AG20443 (cell line): ENCODE data around the gene GALNT5.
"Not testable (repeated sequence)": the region's sequence is repeated elsewhere in the genome, so short reads cannot be mapped to it uniquely, and the experiment has no call there.

Source experiments
- DNase-seq: peaks from one replicate; pipeline ENCODE4 v3.0.0; 2012; ENCODE audit warnings: low spot score, mixed read lengths

The GALNT5 gene

DNA sequence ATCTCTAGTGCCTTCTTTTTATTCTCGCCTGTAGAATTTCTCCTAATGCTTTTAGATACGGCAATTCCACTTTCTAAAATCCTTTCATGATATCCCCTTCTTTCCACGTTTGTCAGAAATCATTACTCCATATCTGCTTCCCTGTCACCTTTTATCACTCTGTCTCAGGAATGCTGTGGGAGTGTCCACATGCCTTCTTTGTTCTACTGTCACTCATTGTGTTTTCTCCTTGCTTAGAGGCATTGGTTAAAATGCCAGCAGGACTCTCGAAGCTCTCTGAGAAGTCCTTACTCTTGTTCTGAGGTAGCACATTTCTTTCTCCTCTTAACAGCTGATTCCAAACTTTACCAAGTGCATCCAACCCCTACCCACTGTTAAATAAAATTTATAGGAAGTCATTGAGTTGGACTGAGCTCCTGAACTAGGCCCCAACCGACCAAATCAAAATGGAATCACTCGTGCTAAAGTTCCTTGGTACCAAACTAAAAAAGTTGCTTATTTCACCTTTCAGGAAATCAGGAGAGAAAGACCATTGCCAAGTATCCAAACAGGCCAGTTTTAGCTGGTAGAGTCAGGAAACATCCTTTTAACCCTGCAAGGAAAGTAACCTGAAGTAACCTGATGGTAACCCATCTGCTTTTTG lies 10.6 kb upstream of the GALNT5 start:
- DNase-seq = peak; percentile 29

DNA sequence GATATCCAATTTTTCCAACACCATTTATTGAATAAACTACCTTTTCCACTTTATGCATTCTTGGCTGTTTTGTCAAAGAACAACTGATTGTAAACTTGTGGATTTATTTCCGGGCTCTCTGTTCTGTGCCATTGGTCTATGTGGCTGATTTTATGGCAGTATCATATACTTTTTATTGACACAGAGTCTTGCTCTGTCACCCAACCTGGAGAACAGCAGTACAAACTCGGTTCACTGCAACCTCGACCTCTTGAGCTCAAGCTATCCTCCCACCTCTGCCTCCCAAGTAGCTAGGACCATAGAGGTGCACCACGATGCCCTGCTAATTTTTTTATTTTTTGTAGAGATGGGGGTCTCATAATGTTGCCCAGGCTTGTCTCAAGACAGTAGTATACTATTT lies 6.7 kb upstream of the GALNT5 start:
- no peak for DNase-seq

DNA sequence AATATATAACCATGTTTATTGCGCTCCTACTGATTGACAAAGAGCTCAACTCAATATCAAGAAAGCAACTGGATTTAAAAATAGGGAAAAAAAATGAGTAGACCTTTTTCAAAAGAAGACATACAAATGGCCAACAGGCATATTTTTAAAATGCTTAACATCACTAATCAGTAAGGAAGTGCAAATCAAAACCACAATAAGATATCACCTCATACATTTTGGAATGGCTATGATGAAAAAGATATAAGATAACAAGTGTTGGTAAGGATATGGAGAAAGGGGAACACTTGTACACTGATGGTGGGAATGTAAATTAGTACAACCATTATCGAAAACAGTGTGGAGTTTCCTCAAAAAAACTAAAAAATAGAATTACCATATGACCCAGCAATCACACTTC lies 5.6 kb upstream of the GALNT5 start:
- no peak for DNase-seq

DNA sequence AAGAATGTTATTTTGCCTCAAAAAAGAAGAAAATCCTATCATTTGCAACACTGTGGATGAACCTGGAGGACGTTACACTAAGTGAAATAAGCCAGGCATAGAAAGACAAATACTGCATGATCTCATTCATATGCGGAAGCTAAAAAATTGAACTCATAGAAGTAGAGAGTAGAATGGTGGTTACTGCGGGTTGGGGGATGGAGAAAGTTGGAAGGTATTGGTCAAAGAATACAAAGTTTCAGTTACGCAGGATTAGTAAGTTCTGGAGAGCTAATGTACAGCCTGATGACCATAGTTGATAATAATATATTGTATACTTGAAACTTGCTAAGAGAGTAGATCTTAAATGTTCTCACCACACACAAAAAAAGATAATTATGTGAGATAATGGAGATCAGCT lies 5.0 kb upstream of the GALNT5 start:
- no peak for DNase-seq

DNA sequence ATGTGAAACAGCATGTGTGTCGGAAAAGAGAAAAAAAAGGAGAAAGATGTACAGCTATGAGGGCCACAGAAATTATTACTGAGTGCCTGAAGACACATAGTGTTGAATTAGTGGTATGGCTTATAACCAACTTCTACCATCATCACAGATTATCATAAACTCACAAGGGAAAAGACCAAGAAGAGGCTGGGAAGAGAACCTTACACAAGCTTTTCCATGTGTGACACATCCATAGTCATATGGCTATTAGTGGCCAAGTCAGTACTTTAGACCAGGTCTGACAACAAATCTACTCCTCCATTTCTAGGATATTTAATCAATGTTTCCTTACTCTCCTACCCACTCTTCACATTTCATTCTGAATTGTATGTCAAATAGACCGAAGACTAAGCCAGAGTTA lies 3.5 kb upstream of the GALNT5 start:
- peak; percentile 25 for DNase-seq

DNA sequence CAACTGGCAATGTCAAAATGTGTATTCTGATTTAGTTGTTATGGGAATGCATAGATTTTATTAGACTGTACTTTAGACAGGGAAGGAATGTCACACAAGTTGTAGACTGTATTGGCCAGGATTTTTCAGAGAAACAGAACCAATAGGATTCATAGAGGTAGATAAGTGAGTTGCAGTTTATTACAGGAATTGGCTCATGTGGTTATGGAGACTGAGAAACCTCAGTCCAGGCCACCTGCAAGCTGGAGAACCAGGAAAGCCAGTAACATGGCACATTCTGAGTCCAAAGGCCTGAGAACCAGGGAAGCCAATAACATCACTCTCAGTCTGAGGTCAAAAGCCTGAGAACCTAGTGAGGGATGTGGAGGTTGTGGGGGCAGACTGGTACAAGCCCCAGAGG lies 1.8 kb upstream of the GALNT5 start:
- no peak for DNase-seq

DNA sequence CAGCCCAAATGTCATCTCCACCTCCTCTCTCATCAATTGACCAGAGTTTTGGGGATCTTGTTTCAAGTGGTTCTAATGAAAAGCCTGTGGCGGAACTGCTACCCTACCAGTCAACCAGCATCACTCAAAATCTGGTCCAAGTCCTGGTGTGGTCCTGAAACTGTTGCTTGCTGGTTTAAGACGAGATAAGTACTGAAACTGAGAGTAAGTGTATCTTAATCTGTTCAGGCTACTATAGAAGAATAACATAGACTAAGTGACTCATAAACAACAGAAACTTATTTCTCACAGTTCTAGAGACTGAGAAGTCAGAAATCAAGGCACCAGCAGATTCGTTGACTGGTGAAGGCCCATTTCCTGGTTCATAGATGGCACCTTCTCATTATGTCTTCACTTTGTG lies 879 bp upstream of the GALNT5 start:
- no peak for DNase-seq

DNA sequence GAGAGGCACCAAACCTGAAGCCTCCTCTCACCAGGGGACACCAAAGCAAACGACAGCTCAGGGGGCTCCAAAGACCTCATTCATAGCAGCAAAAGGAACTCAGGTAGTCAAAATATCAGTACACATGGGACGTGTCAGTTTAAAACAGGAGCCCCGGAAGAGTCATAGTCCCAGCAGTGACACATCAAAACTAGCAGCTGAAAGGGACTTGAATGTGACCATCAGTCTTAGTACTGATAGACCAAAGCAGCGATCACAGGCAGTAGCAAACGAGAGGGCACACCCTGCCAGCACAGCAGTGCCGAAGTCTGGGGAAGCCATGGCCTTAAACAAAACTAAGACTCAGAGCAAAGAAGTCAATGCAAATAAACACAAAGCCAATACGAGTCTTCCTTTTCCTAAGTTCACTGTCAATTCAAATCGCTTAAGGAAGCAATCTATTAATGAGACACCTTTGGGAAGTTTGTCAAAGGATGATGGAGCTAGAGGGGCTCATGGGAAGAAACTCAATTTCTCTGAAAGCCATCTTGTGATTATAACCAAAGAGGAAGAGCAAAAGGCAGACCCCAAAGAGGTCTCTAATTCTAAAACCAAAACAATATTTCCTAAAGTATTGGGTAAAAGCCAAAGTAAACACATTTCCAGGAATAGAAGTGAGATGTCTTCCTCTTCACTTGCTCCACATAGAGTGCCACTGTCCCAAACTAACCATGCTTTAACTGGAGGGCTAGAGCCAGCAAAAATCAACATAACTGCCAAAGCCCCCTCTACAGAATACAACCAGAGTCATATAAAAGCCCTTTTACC lies 1.2 kb downstream of the GALNT5 start:
- DNase-seq = no peak

DNA sequence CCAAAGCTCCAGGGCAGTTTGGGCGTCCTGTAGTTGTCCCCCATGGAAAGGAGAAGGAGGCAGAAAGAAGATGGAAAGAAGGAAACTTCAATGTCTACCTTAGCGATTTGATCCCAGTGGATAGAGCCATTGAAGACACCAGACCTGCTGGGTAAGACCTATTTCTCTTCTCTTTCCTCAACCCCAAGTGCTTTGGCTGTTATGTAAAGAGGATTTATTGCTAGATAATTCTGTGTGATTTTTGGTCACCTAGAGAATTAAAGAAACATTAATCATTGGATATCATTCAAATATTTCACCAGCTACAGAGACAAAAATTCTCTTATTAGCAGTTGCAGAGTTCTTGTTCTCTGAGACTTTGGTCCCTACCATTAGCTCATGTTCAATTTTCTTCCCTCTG lies 1.9 kb downstream of the GALNT5 start:
- no peak for DNase-seq

DNA sequence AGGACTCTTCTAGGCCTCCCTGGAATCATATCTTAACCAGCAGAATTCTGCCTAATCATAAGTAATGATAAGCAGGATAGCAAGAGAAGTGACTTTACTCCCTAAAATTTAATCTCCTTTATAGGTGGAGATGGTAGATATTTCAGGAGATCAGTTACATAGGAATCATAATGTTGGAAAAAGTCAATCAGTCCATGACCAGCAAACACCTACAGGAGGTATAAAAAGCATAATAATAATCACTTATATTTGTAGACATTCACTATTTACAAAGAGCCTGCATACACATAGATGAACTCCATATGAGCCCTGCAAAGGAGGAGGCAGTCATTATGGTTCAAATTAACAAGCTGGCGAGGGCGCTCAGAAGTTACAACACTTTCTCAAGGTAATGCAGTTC lies 2.5 kb downstream of the GALNT5 start:
- no peak for DNase-seq

DNA sequence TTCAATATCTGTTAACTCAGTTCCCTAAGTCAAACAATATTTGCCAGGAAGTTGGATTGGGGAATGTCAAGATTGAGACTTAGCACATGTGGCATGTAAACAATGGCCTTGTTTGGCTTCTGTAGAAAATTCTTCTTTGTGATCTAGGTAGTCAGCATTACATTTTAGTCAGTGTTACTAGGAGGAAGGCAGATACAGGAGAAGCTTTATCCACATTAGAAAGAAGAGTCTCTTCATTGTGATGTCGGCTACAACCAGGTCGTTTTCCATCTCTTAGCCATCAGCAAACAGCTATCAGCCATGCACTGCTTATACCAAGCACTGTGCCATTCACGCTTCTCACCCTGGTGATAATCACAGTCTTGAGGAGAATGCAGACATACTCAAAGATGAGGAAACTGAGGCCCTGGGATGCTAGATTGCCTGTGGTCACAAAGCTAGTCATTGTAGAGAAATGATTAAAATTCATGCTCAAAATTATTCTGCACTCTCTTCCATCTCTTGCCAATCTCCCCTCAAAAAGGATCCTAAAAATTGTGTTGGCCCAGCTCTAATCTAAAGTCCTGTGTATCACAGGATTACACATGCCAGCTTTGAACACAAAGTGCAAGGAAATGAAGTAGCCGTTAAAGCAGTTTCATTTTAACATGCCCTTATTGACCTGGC lies 3.2 kb downstream of the GALNT5 start:
- DNase-seq = no peak

DNA sequence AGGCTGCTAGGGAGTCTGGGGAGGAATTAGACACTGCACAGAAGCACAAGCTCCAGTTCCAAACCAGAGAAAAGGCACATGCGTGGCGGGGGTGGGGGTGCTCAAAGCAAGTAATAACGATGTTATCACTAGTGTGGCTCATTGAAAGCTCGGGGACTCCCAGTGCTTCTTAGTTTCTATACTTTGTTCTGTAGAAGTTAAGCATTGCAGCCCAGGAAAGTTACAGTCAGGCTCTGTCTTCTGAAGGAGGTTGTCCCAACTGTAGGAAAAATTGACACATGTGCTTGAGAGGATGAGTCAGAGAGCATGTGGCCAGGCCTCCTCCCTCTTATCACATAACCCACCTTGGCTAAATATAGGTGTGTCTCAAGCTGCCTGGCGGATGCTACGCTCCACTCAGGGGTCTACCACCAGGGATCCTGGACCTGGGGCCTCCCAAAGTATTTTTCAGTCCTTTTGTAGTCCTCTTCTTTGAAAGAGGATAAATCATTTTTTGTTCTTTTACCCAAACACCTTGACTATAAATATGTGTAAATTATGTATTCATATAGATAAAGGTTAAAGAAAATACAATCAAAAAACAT lies 3.8 kb downstream of the GALNT5 start:
- peak; percentile 65 for DNase-seq

DNA sequence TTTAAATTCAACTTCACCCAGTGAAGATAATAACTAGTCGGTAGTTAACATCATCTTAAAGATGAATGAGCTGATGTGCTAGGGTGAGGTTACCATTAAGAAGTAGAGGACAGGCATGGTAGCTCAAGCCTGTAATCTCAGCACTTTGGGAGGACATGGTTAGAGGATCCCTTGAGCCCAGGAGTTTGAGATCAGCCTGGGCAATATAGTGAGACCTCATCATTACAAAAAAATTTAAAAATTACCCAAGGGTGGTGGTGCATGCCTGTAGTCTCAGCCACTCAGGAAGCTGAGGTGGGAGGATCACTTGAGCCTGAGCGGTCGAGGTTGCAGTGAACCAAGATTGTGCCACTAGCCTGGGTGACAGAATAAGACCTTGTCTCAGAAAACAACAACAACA lies 4.7 kb downstream of the GALNT5 start:
- DNase-seq = no peak

DNA sequence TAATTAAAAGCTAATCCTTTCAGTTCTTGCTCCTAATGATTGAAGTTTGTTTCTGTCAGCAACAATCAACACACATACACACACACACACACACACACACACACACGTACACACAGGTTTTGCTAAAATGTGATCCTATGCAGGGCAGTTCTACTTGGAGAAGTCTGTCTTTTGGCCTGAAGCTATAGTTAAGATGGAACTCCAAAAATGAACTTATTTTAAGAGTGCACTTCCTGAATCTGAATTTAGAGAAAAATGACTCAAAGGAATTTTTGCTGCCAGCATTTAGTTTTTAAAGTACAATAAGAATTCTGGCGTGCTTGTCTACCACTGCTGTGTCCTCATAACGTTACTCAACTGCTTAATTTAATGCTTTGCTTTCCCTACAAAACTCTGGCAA lies 6.6 kb downstream of the GALNT5 start:
- DNase-seq = peak; percentile 53

DNA sequence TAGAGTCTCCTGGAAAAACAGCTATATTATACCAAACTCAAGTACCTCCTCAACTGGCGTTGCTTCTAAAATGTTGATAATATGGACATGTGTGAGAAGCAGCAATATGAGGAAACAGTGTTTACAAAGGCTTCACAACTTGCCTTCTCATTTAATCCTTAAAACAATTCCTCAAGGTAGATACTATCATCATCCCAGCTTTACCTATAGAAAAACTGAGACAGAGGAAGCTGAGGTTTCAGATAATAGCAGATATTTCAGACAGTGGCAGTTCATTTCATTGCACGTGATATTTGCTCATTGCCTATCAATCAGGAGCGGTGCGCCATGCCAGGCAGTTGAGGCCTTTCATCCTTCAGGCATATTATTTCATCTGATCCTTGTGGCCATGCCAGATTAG lies 8.3 kb downstream of the GALNT5 start:
- DNase-seq = no peak

DNA sequence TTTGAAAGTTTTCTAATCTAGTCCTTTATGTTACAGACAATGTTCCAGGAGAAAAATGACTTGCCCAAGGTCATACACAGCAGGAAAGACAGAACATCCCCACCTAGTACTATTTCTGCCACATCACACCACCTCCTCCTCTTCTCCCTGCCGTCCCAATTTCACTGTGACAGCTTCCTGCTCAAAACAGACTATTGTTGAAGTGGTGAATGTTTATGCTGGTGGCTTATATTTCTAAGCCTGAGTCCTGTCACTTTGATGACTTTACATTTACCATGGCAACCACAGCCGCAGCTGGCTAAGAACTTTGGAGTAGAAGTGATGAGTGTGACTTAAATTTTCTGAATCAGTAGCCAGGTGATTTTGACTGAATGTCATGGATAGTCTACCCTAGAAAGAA lies 10.0 kb downstream of the GALNT5 start:
- DNase-seq = no peak

DNA sequence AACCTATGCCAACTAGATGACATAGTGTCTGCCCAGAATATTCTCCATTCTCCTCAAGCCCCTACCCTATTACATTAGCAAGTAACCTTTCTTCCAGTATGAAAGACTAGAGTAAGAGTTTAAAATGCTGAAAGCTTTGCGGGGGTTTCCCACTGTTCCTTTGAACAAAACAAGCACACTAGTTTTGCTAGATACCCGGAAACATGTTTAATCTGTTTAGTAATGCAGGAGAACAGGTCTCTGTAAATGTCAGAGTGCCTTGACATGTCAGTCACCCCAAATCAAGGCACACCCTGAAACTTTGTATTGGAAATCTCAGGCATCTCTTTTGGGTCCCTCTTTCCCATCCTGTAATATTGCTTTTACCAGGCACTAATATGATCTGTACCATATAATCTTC lies 11.6 kb downstream of the GALNT5 start:
- DNase-seq = no peak

DNA sequence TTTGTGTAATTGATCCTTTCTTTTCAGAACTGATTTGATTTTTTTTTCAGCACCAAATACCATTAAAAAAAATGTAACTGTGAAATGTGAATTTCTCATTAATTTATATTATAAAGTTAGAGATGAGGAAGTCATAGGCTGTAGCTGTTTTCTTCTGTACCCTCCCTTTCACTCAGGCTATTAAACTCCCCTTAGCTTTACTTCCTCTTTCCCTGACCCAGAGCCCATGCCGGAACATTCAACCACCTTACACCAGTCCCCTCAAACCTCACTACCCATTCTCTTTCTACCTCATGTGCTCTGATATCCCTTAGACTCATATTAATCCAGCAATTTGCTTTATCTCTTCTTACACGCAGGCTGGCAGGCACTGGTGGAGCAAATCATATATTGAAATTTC lies 12.4 kb downstream of the GALNT5 start:
- DNase-seq = no peak

DNA sequence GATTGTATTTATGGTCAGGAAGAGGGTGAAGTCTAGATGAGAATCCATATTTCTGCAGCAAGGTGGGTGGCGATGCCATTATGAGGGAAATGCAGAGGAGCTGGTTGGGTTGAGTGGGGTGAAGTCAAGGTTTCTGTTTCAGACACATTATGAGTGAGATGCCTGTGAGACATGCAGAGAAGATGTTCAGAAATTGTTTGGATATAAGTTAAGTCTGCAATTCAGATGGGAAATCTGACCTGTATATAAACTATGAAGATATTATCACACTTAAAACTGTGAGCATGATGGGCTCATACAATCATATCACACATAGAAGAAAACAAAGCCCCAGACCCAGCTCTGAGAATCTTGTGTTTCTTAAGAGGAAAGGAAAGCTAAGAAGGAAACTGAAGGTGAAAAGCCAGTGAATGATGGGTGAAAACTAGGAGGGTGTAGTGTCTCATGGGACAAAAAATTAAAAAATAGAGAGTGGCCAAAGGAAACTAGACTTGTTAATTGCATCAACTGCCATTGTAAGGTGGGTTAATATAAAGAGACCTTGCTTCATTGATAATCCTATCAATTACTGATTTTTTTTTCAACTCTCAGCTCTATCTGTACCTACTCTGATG lies 14.2 kb downstream of the GALNT5 start:
- no peak for DNase-seq

DNA sequence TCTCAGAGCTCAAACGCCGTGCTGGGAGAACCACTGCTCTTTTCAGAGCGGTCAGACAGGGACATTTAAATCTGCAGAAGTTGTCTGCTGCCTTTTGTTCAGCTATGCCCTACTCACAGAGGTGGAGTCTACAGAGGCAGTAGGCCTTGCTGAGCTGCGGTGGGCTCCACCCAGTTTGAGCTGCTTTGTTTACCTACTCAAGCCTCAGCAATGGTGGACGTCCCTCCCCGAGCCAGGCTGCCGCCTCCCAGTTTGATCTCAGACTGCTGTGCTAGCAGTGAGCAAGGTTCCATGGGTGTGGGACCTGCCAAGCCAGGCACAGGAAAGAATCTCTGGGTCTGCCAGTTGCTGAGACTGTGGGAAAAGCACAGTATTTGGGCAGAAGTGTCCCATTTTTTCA lies 21.8 kb downstream of the GALNT5 start:
- not testable (repeated sequence) for DNase-seq

DNA sequence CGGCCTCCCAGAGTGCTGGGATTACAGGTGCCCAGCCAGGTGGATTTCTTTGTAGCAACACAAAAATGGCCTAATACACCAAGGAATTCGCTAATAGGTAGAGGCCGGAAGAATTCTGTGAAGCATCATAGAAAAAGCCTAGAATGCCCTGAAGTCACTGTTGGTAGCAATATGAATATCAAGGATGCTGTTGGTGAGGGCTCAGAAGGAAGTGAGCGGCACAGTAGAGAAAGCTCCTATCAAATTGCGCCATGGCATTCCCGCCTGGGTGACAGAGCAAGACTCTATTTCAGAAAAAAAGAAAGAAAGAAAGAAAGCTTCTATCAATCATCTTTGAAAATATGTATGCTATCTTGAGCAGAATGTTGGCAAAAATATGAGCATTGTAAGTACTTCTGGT lies 23.8 kb downstream of the GALNT5 start:
- no peak for DNase-seq

DNA sequence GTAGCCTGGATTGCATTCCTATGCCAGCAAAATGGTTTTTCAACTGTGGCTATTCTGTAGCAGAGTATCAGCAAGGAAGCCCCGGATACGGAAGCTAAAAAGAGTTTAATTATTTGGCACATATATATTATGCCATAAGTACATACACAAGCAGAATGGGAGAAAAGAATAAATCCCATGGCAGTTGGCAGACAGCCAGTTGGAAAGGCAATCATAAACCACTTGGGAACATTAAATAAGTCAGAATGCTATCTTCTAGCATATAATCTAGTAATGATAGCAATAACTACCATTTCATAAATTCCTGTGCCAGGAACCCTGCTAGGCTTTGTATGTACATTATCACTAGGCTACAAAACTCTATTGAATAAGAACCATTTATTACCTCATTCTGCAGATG lies 26.0 kb downstream of the GALNT5 start:
- DNase-seq = no peak

DNA sequence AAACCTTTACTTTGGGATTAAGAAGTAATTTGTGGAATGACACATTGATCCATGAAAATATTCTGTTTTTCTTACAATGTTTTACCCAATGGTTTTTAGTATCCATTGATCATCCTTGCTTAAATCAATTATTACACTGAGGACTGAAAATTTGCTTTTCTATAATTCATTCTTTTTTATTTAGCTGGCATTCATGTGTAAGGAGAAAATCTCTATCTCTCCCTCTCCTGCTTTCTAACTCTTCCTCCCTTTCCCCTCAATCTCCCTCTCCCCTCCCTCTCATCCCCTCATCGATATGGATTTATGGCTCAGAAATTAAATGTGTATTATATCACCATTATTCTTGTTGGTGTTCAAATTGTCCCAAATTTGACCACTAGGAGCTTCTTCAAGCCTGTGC lies 29.7 kb downstream of the GALNT5 start:
- DNase-seq = no peak
